GM18858 (cell line): ENCODE measurements around the gene FN3K.

Source experiments
- ATAC-seq: cut with Tn5 transposase; IDR thresholded peaks from one replicate; pipeline ENCODE4 v1.9.1; 2021; ENCODE audit not compliant: unreplicated experiment

Gene FN3K

DNA sequence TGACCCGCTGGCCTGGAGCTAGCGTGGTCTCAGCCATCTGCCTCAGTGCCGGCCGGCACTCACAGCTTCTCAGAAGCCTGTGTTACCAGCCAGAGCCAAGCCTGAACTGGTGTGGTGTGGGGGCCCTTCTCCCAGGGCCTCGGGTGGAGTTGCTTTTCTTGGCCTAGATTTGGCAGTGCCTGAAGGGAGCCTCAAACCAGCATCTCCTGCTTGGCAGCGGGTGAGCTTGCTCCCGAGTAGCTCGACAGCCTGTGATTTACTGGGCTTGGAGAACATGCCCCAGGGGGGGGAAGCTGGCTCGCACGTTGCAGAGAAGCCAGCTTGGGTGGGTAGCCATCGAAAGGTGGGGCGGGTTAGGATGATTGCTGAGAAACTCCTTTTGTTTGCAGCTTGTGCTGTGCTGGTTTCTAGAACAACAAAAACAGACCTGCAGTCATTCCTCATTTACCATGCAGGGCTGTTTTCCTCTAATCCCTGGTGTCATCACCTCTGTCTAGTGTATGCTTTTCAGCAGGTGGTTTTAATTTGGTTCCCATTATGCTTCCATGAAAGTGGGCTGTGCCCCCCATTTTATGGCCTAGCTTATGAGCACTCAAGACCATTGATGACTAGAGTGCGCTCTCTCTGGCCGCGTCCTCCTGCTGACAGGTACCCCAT lies 58.7 kb downstream of the FN3K start:
- no peak for ATAC-seq

DNA sequence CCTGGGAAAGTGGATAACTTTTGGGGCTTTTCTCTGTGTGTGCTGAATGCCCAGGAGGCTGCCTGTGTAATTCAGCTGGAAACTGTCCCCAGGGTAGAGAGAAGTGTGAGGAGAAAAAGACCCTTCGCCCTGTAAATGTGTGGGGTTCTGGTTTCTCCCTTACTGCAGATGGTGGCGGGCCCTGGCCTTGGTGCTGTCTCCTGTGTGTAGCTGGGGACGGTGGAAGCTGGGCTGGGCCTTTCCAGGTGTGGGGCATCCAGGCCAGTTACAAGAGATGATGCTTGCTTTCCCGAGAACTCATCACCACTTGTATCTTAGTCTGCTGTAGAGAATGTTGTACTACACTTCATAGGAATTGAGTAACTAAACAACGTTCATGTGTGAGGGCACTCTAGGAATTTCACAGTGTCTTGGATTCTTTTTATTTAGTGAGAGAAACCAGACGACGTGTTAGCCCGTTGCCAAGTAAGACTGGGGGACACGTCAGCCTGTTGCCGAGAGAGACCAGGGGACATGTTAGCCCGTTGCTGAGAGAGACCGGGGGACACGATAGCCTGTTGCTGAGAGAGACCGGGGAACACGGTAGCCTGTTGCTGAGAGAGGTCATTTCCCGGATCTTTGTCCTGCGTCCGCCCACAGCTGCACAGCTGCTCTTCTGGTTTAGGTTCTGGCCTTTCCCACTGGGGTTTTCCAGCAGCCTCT lies 59.5 kb downstream of the FN3K start:
- no peak for ATAC-seq

DNA sequence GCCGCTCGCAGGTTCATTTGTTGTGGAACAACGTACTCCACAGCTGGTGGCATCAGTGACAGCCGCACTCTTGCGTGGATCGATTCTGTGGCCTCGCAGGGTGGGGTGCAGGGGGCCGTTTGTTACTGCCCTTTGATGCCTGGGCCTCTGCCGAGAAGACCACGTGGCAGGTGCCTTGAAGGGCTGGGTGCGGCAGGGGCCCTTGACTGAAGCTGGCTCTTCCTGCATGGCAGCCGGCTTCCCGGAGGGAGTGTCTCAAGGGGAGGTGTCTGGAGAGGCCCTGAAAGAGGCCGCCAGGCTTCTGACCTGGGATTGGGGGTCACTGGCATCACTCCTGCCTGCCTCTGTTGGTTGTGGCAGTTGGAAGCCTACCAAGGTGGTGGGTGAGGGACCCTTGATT lies 60.2 kb downstream of the FN3K start:
- ATAC-seq, result no peak

DNA sequence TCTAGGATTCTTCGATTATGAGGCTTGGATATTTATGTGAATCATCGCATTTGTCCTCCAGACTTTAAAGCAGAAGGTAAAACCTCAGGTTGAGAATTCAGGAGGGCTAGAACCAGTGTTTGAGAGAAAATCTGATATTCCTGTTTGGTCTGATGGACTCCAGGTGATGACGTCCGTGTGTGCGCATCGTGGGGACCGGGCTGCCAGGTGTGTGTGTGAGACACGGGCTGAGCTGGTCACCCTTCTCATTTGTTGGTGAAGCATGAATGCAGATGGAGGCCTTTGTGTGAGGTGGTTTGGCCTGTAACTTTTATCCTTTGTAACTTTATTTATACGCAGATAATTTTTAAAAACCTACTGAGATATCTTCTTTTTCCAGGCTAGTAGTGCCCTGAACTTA lies 61.6 kb downstream of the FN3K start:
- ATAC-seq, result no peak

DNA sequence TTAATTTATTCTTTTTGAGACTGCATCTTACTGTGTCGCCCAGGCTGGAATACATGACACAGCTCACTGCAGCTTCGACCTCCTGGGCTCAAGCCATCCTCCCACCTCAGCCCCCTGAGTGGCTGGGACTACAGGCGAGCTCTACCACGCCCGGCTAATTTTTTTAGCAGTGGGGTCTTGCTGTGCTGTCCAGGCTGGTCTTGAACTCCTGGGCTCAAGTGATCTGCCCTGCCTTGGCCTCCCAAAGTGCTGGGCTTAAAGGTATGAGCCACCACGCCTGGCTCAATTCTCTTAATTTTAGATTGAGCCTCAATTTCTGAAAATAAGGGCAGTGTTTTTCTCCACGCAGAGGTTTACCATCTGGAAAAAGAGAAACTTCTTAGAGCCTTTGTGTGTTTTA lies 63.3 kb downstream of the FN3K start:
- ATAC-seq, result no peak

DNA sequence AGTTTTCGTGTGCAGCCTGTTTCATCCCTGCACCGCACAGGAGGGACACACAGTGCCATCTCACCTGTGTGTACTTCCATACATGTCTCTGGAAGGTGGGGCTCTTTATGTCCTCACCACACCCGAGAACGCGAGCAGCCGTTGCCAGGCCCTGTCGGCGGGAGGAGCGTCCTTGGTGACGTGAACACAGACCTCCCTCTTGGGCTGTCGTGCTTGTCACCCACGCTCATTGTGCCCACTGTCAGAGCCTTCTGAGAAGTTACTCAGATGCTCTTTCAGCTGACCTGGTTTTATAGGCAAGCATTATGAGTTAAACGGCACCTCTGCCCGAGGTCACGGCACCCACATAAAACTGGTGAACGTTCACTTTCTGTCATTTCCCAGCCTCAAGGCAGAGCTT lies 64.2 kb downstream of the FN3K start:
- ATAC-seq, result no peak
